HG02884 (cell line): ENCODE data around the gene ATXN2L.
"Not testable (repeated sequence)": the region's sequence is repeated elsewhere in the genome, so short reads cannot be mapped to it uniquely, and the experiment has no call there.

Source experiments
- ATAC-seq: cut with Tn5 transposase; IDR thresholded peaks from one replicate; pipeline ENCODE4 v1.9.1; 2021; ENCODE audit warnings: mild to moderate bottlenecking, moderate library complexity; ENCODE audit not compliant: unreplicated experiment

Gene ATXN2L, protein sequence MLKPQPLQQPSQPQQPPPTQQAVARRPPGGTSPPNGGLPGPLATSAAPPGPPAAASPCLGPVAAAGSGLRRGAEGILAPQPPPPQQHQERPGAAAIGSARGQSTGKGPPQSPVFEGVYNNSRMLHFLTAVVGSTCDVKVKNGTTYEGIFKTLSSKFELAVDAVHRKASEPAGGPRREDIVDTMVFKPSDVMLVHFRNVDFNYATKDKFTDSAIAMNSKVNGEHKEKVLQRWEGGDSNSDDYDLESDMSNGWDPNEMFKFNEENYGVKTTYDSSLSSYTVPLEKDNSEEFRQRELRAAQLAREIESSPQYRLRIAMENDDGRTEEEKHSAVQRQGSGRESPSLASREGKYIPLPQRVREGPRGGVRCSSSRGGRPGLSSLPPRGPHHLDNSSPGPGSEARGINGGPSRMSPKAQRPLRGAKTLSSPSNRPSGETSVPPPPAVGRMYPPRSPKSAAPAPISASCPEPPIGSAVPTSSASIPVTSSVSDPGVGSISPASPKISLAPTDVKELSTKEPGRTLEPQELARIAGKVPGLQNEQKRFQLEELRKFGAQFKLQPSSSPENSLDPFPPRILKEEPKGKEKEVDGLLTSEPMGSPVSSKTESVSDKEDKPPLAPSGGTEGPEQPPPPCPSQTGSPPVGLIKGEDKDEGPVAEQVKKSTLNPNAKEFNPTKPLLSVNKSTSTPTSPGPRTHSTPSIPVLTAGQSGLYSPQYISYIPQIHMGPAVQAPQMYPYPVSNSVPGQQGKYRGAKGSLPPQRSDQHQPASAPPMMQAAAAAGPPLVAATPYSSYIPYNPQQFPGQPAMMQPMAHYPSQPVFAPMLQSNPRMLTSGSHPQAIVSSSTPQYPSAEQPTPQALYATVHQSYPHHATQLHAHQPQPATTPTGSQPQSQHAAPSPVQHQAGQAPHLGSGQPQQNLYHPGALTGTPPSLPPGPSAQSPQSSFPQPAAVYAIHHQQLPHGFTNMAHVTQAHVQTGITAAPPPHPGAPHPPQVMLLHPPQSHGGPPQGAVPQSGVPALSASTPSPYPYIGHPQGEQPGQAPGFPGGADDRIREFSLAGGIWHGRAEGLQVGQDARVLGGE

DNA sequence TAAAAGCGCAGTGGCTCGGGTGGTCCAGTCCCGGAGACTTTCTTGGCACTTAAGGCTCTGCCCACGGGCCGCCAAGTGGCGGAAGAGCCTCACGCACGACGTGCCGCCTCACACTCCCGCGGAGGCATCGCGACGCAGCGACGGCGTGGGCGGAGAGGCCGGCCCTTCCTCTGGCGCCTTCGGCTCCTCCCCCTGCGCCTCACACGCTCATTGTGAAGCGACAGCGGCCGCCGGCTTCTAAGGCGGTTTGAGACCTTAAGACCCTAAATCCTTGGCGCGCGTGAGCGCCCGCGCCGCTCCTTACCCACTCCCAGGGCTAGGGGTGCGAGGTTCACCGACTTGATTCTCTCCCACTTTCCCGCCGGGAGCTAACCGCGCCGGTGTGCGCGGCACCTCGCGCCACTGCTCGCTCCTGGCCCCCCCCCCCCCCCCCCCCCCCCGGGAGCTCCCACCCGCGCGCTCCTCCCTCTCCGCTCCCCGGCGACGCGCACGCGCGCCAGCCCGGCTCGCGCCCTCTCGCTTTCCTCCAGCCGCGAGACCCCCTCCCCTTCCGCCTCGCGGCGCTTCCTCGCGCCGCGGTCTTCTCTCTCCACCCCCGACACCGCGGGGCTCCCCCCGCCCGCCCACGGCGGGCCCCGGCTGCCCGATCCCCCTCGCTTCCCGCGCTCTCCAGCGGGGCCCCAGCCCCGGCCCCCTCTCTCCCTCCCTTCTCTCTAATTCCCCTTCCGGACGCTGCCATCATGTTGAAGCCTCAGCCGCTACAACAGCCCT is at the start of gene ATXN2L:
TSS of gene ATXN2L (plus strand) at position 480 of the 771 bp plus-strand sequence. CDS start at position 741, 261 bp downstream.
- no peak for ATAC-seq

DNA sequence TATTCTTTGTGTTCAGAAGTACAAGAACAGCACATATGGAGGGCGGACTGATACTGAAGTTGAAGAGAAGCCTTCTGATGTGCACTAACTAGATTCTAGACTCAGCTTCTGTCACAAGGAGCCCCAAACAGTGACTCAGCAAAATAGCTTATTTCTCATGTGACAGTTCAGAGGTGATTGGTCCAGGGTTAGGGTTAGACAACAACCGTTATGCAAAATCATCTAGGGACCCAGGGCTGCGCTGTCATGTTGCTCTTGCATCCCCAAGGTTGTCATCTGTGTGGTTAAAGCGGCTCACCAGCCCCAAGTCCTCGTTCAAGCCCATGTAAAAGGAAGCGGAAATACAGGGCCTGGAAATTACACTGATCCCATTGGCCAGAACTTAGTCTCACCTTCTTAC is 41.1 kb upstream of the ATXN2L start:
- ATAC-seq: not testable (repeated sequence)

DNA sequence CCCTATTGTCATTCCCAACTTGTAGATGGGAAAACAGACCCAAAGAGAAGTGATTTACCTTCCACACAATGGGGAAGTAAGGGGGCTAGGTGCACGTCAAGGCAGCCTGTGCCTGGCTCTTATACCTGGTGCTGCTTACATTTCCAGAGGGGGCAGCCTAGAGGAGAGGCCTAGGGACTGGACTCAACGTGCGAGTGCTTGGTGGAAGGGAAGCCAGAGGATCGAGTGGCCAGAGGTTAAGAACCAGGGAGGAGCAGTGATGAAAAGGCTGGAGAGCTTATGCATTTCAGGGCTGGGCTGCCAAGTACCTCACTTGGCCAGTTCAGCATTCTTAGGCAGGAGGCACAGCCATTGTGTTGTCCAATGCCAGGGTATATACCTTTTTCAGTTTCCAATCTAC is 40.4 kb upstream of the ATXN2L start:
- not testable (repeated sequence) for ATAC-seq

DNA sequence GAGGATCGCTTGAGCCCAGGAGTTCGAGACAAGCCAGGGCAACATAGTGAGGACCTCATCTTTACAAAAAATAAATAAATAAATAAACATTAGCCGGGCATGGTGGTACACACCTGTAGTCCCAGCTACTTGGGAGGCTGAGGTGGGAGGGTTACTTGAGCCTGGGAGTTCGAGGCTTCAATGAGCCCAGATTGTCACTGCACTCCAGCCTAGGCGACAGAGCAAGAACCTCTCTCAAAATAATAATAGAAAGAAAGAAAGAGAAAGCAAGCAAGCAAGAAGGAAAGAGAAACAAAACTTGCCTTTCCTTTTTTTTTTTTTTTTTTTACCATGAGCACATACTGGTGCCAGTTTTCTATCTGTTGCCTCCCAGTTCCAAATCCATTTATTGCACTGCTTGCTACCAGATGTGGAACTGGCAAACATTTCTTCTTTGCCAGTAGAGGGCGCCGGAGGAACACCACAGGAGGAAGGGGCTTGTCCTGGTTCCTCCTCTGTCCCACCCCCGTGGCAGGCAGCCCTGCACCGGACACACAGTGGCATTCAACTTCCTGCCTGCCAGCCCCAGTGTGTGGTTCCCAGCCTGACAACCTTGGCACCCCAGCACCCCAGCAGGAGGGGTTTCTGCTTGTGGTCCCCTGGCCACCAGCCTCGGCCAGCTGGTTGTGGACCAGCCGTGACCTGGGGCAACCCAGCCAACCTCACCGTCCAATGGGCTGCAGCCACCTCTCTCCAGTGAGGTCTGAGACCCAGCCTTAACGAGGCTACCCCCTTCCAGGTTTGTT is 20.4 kb upstream of the ATXN2L start:
- not testable (repeated sequence) for ATAC-seq

DNA sequence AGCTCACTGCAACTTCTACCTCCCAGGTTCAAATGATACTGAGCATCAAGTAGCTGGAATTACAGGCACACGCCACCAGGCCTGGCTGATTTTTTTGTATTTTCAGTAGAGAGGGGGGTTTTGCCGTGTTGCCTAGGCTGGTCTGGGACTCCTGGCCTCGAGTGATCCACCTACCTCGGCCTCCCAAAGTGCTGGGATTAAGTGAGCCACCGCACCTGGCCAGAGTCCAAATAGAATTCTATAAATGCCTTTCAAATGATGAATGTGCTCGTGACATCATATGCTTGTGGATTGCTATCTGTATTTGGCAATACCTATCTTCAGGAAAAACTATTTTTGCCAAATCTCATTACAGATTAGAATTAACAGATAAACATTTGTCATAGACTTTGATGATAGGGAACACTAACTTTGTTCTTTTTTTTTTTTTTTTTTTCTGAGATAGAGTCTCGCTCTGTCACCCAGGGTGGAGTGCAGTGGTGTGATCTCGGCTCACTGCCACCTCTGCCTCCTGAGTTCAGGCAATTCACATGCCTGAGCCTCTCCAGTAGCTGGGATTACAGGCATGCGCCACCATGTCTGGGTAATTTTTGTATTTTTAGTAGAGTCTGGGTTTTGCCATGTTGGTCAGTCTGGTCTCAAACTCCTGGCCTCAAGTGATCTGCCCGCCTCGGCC is 15.2 kb upstream of the ATXN2L start:
- not testable (repeated sequence) for ATAC-seq

DNA sequence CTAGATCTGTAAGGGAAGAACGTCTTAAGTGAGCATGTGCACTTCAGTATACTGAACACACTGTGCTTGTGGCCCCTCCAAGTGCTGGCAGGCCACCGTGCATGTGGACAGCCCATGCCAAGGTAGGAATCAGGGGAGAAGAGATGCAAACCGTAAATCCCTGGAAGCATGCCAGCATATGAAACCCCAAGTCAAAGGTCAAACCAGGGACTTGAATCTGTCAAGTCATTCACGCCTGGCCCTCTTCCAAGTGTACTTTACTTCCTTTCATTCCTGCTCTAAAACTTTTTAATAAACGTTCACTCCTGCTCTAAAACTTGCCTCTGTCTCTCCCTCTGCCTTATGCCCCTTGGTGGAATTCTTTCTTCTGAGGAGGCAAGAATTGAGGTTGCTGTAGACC is 2.8 kb upstream of the ATXN2L start:
- ATAC-seq: no peak

DNA sequence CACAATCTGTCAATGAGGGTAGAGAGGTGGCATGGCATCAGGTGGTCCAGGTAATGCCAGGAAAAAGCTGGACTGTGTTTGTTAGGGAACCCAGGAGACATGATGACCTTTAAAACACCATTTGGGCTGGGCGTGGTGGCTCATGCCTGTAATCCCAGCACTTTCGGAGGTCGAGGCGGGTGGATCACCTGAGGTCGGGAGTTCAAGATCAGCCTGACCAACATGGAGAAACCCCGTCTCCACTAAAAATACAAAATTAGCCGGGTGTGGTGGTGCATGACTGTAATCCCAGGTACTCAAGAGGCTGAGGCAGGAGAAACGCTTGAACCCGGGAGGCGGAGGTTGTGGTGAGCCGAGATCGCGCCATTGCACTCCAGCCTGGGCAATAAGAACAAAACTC is 2.3 kb upstream of the ATXN2L start:
- not testable (repeated sequence) for ATAC-seq

DNA sequence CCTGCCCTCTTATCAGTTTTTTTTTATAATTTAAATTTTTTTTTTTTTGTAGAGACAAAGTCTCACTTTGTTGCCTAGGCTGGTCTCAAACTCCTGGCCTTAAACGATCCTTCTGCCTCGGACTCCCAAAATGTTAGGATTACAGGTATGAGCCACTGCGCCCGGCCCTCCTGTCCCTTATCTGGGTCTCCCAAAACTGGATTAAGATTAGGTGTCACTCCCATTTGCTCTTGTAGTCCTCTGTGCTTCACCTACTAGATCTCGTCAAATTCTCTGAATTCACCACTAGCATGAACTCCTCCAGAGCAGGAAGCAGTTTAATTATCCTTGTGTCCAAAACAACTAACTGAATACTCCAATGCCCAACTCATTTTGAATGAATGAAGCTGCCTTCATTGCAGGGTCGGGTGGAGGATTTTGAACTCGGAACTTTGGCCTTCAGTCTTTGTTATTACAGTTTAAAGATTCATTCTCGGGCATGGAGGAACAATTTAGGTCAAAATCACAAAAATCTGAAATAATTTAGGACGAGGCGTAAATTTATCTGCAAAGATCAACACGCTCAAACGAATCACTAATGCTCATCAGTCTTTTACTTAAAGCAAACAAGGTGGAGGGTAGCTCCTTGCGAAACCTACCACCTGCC is 802 bp upstream of the ATXN2L start:
- no peak for ATAC-seq

DNA sequence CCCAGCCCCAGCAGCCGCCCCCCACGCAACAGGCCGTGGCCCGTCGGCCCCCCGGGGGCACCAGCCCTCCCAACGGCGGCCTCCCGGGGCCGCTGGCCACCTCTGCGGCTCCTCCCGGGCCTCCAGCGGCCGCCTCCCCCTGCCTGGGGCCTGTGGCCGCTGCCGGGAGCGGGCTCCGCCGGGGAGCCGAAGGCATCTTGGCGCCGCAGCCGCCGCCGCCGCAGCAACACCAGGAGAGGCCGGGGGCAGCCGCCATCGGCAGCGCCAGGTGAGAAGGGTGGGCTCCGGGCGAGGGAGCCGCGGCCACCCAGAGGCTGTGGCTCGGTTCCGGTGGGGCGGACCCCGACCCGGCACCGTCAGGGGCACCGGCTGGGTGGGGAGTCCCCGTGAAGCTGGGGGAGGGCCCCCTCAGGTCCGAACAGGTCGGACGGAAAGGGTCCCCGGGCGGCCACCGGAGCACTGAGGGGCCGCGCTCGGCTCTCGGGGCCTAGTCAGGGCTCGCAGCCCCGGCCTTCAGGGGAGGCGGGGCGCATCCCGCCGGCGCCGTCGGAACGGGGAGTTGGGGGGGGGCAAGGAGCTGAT is 583 bp downstream of the ATXN2L start:
- ATAC-seq: peak; percentile 21

DNA sequence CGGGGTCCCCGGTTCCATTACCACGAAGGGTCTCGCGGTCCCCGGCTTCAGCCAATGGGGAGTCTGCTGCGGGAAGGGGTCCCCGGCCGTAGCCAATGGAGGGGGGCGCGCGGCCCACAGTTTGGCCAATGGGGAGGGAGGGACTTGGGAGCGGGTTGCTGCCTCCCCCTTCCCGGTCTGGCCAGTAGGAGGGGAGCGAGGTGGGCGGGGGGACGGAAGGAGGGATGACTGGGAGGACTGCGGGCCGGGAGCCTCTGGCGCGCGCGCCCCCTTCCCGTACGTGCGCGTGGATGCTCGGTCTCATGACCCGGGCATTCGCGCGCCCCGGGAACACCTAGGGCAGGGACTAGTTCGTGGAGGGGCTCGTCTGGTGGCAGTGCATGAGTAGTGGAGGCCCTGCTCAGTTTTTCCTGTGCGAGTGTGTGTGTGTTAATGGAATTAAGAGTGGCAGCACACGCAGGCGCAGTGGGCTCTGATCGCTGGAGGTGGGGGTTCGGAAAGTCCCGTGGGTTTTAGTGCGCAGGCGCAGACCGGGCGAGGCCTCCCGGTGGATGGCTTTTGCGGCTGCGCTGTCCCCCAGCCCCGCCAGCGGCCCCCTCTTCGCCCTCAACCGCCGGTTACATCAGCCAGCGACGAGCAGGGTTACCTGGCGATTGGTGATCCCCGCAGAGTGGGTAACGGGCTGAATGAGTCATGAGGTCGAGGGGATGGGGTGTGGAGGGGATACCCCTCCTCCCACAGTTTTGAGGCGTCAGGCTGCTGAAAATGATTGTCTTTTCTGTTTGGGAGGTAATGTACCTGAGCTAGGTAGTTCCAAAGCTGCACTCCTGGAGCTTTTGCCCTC is 1.3 kb downstream of the ATXN2L start:
- ATAC-seq: peak; percentile 42

DNA sequence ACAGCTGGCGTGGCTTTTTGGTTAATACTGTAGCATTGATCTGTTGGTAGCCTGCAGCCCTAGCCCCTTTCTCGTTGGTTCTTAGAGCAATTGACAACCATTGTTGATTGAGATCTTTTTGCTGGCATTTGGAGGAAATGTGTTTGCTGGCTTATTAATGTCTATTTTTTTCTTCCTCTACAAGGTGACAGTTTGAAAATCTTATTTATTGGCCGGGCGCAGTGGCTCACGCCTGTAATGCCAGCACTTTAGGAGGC is 1.8 kb downstream of the ATXN2L start:
- no peak for ATAC-seq

DNA sequence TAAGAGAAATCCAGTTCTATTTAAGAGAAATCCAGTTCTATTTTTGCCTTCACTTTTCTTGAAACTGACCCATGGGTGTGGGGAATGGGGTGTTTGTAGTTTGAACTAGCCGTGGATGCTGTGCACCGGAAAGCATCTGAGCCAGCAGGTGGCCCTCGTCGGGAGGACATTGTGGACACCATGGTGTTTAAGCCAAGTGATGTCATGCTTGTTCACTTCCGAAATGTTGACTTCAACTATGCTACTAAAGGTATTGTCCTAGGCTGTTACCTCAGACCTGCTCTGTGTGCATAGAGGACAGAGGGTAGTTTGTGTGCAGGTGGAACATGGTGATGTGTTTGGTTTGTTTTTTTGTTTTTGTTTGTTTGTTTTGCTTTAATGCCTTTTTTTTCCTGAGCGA is 3.3 kb downstream of the ATXN2L start:
- no peak for ATAC-seq

DNA sequence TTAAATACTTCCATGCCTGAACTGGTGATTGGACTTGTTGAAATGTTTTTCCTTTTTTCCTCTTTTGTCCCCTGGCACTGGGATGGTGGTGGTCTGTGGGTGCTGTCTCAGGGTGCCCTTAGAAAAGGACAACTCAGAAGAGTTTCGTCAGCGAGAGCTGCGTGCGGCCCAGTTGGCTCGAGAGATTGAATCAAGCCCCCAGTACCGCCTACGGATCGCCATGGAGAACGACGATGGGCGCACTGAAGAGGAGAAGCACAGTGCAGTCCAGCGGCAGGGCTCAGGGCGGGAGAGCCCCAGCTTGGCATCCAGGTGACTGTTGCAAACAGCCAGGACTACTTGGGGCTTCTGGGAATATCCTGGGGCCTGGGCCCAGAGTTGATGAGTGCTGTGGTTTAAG is 6.9 kb downstream of the ATXN2L start:
- no peak for ATAC-seq

DNA sequence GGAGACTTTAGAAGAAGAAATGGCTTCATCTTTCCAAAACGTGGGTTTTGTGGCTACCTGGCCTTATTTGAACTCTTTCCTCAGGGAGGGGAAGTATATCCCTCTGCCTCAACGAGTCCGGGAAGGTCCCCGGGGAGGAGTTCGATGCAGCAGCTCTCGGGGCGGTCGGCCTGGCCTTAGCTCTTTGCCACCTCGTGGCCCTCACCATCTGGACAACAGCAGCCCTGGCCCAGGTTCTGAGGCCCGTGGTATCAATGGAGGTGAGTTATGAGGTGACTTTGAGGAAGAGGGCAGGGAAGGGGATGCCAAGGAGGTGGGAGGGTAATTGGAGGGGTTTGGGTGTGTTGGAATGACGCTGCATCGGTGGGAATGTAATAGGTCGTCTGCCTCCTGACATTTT is 7.7 kb downstream of the ATXN2L start:
- no peak for ATAC-seq

DNA sequence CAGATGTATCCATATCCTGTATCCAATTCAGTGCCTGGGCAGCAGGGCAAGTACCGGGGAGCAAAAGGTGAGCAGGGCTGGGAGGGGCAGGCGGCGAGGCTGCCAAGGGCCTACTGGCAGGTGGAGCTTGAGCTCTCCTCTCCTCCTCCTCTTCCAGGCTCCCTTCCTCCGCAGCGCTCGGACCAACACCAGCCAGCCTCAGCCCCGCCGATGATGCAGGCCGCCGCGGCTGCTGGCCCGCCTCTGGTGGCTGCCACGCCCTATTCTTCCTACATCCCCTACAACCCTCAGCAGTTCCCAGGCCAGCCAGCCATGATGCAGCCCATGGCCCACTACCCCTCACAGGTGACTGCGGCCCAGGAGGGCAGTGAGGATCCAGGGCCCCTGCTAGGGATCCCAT is 11.6 kb downstream of the ATXN2L start:
- ATAC-seq: no peak

DNA sequence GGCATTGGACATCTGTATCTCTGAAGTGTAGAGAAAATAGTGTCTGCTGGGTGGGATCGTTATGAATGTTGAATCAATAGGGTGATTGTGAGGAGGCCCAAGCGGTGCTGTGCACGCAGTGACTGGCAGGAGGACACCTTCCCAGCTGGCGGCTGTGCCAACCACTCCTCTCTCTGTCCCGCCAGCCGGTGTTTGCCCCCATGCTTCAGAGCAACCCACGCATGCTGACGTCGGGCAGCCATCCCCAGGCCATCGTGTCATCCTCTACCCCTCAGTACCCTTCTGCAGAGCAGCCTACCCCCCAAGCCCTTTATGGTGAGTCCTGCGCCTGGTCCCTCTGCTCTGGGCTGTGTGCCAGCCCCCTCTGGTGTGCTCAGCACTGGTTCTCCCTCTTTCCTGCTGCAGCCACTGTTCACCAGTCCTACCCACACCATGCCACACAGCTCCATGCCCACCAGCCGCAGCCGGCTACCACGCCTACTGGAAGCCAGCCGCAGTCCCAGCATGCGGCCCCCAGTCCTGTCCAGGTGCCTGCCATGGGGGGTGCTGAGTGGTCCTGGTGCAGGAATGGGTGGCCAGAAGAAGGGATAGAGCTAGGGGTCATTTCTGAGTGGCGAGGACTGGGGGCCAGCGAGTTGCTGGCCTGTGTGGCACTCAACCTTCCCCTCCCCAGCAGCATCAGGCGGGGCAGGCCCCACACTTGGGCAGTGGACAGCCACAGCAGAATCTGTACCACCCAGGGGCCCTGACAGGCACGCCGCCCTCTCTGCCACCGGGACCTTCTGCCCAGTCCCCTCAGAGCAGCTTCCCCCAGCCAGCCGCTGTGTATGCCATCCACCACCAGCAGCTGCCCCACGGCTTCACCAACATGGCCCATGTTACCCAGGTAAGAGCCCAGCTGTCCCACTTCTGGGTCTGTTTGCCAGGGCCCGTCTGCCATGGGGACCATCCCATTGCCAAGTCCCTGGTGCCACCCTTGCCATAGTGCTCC is 12.4 kb downstream of the ATXN2L start:
- no peak for ATAC-seq
